ENCODE results near the gene PDE3B. TPM values are rescaled to one million over a fixed set of nuclear protein-coding genes. Genes with fewer than 3 reads are reported as not detected.
"Not testable (repeated sequence)": the region's sequence is repeated elsewhere in the genome, so short reads cannot be mapped to it uniquely, and the experiment has no call there.

The PDE3B gene
- total RNA-seq, 1 donor from 2014 or later, result 41.1 TPM

DNA sequence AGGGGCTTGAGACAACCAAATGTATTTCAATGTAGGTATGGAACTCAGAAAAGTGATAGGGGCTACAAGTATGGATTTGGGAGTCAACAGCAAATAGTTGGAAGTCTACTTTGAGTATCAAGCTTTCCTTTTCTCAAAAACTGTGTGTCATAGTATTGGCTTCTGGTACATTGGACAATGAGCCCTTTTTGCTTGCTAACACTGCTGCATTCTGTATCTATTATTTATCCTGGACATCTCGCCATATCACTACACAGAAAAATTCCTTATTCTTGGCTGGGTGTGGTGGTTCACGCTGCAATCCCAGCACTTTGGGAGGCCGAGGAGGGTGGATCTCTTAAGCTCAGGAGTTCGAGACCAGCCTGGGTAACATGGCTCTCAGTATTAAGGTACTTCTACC lies 230.0 kb downstream of the PDE3B start:
- ATAC-seq, result no peak
- DNase-seq (ENCODE audit: low spot score), result no peak

DNA sequence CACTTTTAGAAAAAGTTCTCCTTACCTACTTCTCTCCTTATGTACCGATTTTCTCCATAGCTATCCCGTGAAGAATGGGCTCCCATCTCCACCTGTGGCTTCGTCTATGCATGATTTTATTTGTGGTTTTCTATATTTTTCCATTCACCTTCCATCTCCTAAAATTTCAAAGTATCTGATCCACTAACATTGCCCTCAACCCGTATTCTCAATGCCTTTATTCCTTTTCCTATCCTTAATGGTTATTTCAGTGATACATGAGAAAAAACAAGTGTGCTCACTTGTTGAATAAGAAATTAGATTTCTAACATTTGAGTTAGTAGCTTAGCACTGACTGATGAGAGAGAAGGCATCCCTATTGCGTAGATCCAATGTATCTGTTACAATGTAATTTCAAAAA lies 231.6 kb downstream of the PDE3B start:
- DNase-seq (ENCODE audit: low spot score) (no peak), ATAC-seq (no peak)

DNA sequence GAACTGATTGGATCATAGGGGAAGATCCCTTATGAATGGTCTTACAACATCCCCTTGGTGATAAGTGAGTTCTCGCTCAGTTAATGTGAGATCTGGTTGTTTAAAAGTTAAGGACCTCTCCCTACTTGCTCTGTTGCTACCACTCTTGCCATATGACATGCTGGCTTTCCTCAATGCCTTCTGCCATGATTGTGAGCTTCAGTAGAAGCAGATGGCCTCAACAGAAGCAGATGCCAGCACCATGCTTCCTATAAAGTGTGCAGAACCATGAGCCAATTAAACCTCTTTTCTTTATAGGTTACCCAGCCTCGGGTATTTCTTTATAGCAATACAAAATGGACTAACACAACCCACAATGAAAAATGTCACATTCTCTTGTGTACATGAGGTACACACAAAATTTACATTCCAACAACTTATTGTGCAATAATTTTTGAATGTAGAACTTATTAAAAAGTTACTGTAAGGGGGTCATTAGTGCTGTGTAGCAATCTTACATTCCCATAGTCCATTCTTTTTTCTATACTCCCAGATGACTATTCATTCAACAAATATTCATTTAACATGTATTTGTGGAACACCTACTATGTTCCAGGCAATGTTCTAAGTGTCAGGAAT lies 238.1 kb downstream of the PDE3B start:
- ATAC-seq, result no peak
- DNase-seq (ENCODE audit: low spot score), result no peak

DNA sequence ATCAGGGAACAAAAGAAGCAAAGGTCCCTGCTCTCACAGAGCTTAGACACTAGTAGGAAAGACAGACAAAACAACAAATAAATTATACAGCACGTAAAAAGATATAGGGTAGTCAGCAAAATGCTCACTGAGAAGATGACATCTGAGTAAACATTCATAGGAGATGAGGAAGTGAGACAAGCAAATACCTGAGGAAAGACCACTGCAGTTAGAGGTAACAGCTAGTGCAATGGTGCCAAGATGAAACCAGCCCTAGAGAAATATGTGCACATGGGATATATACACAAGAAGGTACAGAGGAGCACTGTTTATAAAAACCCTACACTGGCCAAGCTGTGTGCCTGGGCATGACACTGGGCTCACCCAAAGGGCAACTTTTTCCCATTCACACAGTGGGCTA lies 238.6 kb downstream of the PDE3B start:
- ATAC-seq, result no peak

DNA sequence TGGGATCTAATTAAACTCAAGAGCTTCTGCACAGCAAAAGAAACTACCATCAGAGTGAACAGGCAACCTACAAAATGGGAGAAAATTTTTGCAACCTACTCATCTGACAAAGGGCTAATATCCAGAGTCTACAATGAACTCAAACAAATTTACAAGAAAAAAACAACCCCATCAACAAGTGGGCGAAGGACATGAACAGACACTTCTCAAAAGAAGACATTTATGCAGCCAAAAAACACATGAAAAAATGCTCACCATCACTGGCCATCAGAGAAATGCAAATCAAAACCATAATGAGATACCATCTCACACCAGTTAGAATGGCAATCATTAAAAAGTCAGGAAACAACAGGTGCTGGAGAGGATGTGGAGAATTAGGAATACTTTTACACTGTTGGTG lies 240.1 kb downstream of the PDE3B start:
- not testable (repeated sequence) for DNase-seq (ENCODE audit: low spot score); ATAC-seq

More for the DNA sequence above, 238.6 kb downstream of the PDE3B start:
- DNase-seq (ENCODE audit: low spot score), result no peak

DNA sequence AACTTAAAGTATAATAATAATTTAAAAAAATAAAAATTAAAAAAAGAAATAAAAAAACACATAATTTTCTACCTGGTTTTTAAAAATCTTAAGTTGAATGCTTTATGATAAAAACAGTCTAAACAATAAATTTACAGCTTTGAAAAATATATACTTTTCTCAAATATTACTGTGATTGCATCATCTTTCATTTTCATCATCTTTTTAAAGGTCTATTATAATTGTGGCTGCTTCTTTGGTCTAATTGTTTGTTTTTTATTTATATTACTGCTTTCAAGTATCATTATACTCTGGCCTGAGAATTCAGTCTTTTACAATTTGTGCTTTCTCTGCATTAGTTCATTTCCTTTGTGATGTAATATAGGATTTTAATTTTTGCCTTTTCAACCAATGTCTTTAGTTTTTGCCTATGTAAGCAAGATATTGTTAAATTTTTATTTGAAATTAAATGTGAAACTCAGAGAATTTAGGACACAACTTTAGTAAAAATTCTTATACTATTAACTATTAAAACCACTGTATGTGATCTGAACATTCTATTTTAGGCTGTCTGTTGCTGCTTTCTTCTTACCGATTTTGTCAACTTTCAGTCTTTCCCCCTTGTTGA lies 241.2 kb downstream of the PDE3B start:
- DNase-seq (ENCODE audit: low spot score) (no peak), ATAC-seq (no peak)

DNA sequence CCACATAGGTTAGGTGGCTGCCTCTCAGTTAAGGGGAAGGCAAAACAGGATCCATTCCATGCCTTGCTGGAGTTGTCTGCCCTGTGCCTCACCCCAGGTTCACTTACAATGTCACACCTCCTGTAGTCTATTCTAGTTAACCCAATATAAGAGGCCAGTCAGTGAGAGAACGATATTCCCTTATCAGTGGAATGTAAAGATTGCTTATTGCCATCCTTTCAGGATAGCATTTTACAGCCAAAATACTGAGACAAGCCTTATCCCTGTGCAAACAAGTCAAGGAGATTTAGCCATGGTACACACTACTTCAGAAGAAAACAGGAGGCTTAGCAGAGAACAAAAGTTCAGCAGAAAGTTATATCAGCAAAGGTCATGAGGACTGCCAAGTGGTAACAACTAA lies 242.9 kb downstream of the PDE3B start:
- DNase-seq (ENCODE audit: low spot score) (no peak), ATAC-seq (no peak)

DNA sequence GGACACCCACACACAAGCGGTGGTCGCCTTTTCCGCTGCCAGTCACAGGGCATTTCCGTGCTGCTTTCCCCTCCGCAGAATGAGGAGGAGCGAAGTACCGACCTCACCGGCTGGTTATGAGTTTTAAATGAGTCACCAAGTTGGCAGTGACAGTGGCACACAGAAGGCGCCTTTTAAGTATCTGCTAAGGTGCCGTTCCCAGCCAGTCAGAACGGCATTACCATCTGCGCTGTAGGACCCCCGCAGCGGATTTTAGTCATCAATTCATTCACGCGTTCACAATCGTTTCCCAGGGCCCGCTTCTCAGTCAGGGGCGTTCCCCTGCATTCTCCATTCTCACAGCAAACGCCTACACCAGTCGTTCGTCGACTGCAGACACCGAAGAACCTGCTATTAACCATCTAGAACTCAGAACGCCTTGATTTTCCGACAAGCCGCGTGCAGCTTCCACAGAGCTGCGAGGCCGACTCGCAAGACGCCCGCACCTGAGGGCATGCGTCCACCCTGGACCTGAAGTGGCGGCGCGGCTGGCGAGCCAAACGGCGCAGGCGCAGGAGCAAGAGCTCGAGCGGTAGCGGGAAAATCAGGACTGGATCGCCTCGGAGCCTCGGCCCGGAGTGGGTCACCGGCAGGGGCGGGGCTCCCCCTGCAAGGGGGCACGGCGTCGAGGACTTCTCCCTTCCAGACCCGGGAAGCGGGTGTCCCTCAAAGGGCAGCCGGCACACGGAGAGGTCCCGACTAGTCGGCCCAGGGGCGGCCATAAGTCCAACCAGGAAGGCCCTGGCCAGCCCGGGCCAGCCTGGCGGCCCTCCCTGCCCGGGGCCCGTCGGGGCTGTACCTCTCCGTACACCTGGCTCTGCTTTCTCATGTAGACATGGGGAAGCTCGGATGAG lies 247.8 kb downstream of the PDE3B start:
- DNase-seq (ENCODE audit: low spot score) (peak; percentile 92), ATAC-seq (peak; percentile 82)

DNA sequence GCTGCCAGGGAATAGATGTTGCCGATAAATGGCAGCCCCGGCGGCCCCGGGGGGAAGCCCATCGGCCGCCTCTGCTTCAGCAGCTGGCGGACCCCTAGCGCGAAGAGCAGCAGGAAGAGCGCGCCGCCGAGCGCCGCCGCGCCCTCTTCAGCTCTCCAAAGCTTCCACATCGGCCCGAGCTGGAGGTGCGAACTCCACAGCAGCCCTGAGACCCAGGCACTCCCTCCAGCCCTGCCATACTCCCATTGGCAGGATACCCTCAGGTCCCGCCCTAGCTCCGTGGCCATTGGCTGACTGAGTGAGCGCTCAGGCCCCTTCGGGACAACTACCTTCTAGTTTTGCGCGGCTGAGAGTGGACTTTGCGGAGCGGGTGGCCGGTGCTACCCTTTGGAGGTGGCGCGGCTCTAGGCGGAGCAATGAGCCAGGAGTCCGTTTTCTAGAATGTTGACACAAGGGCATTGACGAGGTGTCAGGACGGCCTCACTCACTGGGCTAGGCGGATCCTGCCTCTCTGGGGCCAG lies 248.5 kb downstream of the PDE3B start, which contains the start of gene CYP2R1:
Gene CYP2R1 (minus strand): TSS at position 196 of the 521 bp plus-strand sequence. CDS start 26 bp downstream, at position 170.
- peak; percentile 98 for DNase-seq (ENCODE audit: low spot score)

DNA sequence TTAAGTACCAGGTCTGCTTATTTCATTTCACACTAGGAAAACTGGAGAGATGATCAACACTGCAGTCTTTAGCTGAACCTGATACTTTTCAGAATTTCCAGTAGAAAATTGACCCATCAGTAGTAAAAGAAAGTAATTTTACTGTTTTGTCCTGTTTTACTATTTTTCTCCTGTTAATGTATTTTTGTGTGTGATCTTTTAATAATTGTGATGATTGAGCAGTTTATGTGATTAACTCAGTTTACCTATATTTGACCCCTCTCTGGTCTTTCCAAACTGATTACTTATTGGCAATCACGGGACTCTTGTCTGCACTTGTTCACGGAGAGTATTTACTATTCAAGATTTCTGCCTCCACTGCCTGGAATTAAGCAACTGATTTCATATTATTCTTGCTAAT lies 249.0 kb downstream of the PDE3B start:
- ATAC-seq (no peak), DNase-seq (ENCODE audit: low spot score) (no peak)

More for the DNA sequence above, 248.5 kb downstream of the PDE3B start, which contains the start of gene CYP2R1:
- peak; percentile 92 for ATAC-seq

DNA sequence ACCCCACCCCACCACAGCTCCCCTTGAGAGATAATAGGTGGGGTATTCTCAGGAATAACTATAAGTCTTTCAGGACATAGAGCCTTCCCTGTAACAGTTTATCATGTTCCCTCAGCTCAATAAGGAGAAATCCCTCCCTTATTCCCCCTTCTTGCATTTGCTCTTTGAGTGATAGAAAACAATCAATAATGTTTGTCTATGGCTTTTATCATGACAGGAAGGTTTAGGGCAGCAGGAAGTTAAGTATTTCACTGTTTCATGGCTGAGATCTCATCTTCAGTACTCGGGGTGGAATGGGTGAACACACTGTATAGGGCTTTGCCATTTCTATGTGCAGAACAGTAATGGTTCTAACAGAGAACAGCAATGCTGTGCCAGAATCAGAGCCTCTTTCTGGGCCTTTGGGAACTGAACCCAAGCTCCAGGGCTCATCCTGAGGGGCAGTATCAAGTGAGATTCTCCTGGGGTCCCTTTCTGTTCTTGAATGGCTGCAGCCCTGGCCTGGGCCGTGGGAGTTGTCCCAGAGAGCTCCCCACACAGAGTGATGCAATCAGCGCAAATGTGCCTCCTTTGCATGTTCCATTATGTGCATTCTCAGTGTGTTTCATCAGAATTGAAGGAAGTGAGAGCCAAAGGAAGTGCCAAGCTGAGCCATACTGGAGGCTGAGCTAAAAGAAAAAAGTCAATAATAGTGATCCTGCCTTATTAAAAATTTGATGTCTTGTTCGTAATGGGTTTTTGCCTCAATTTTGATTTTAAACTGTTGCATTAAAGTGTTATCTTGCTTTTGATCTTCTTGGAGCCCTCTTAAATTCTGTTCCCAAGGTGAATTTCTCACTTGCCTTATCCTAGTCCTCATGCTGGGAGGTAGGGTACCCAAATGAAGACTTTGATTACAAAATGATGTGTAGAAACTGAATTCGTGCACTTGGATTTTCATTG lies 251.3 kb downstream of the PDE3B start:
- ATAC-seq (peak; percentile 7), DNase-seq (ENCODE audit: low spot score) (peak; percentile 61)

DNA sequence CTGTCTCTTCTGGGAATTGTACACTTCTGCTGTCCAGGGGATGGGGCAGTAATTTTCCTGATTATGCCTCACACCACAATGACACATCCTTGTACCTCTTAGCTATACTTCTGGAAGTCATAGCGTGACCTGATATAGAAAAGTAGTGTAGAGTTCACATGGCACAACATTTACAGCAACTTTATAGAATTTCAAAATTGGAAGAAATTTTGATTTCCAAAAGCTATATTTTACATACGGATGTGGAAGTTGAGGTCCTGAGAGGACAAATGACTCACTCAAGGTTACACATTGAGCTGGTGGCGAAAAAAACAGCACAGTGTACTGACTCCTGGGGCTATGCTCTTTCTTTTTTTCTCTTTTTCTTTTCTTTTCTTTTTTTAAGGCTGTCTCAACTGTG lies 254.8 kb downstream of the PDE3B start:
- DNase-seq (ENCODE audit: low spot score), result no peak
- no peak for ATAC-seq

DNA sequence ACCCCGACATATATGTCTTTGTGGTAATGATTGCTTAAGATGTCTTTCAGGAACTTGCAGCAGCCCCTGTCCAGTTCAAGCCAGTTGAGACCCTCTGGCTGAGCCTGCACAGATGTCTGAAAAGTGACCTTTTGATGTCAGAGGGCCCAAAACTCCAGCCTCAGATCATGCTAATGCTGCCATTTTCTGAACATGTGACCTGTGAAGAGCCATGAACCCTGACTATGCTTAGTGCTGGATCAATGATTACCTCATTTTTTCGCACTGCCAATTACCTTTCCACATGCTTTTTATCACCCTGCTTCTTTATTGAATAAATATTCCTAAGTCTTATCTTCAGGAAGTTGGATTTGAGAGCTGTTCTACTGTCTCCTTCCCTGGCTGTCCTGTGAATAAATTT lies 255.3 kb downstream of the PDE3B start:
- peak; percentile 57 for ATAC-seq
- DNase-seq (ENCODE audit: low spot score), result no peak

DNA sequence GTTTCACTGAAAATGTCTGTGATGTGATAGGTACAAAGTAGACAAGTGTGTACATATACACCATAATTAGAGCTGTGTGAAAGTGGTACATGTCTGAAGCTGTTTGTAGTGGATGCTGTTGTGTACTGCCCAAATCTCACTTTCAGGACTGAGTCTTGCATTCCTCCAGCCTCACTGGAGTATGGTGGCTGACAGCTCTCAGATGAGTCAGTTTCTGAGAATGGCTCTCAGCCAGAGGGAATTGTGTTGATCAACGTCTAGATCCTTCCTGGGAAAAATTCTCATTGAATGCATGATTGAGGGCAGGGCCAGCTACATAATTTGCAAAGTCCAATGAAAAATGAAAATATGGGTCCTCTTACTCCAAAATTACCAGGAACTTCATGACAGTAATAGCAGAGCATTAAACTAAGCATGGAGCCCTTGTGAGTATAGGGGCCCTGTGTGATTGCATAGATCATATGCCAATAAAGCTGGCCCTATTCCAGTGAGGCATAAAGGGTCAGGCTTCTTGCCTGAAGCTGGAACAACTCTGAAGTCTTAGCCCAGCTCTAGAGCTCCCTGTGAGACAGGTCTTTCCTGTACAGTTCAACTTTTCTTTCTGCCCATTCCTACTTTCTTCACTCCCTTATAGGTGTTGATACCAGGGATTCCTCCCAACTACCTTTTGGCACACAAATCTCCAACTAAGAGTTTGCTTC lies 259.2 kb downstream of the PDE3B start:
- DNase-seq (ENCODE audit: low spot score), result no peak

DNA sequence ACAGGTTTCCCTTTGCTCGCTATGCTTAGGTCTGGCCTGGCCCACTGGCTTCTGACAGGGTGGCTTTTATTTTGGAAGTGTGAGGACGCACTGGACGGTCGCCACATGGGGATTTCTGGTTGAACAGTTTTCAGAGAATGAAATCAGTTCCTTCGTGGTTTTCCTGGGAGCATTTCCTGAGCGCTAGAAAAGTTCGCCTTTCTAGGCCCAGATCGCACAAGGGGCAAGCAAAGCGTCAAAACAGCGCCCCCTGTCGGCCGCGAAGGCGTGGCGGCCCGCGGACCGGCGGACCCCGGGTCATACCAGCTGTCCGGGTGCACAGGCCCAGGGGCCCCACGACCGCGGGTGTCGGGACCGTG lies 261.1 kb downstream of the PDE3B start:
- ATAC-seq (peak; percentile 82), DNase-seq (ENCODE audit: low spot score) (peak; percentile 89)

More for the DNA sequence above, 259.2 kb downstream of the PDE3B start:
- no peak for ATAC-seq

DNA sequence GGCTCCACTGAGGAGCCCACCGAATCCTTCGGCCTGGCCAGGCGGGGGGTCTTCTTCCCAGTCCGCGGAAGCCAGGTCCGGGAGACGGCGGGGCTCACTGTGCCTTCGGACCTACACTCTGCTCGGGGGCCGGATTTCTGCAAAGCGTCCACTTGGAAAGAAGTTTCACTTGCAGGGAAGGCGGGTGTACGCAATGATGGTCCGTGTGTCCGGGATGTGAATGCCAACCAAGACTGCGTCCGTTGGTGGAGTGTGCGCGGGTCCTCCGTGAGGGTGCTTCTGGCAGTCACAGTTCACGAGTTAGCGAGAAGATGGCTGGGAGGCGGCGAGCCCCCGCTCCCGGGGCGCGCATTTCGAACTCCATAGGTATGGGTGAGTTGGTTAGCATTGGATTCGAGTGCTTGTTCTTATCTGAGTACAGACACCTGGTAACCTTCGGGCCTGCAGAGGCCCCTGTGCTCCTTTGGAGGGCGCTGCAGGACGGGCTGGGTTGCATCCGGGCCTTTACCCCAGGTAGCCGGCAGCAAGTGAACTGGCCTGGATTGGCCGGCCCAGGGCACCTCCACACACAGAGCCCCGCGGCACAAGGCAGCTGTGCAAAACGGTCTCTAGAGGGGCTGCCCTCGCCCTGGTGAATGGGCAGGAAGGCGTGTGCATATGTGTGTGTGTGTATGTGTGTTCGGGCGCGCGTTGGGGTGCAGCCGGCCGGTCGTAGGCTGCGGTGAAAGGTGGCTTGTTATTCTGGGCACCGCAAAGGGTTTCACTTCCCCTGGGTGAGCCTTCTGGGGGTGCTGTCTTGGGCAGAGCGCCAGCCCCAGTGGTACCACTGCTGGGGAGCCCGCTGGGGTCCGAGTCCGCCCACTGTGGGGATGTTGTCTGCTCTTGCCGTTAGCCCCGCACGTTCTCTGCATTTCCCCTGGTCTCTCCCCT lies 261.8 kb downstream of the PDE3B start:
- ATAC-seq, result peak; percentile 70
- DNase-seq (ENCODE audit: low spot score), result peak; percentile 70

DNA sequence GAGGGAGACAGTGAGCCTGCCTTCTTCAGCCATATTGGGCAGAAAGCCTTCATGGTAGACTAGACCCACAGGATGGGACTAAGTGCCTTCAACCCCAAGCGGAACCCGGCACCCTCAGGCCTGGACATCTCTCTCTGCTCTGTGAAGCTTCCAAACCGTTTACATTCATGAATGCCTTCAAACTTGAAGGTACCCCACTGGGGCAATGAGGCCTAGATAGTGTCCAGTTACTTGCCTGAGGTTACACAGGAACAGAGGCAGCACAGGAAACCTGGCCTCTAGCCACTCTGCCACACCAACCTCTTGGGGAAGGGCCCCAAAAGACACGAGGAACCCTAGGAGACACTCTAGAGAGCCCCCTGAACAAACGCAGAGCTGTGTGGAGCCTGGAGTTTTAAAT lies 263.0 kb downstream of the PDE3B start:
- DNase-seq (ENCODE audit: low spot score), result no peak
- ATAC-seq, result no peak

DNA sequence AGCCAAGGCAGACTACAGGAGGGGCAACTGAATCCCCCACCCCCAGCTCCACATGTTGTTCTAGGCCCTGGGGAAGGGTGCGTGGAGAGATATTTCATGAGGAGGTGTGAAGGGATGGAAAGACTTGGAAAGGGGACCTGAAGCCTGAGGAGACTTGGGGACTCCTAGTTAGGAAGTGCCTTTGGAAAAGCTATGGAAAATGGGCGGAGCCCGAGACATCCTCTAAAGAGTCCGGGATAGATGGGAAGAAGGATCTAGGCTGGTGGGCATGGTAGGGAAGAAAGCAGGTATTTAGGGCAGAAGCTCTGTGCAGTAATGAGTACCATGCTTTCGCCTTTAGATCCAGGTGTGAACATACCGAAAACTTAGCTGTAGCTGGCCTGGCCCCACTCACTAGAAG lies 263.4 kb downstream of the PDE3B start:
- no peak for DNase-seq (ENCODE audit: low spot score)

More for the DNA sequence above, 263.4 kb downstream of the PDE3B start:
- no peak for ATAC-seq
